Astrocyte (in vitro differentiated cells and primary cell): ENCODE results near the gene ABHD16A. TPM values are rescaled to one million over a fixed set of nuclear protein-coding genes. Genes with fewer than 3 reads are reported as not detected.

Source experiments
- DNase-seq: peaks from one replicate; pipeline ENCODE4 v3.0.0-alpha.2; 2010; ENCODE audit warnings: low read depth
- FAIRE-seq: peaks from 2 replicates; lab custom pipeline; 2011; peaks lifted over from hg19 to GRCh38; lab: Jason Lieb, UNC
- H2AFZ ChIP-seq: 2 replicates; pipeline ENCODE4 v1.6.0; 2012; ENCODE audit warnings: low read depth, low read length, inconsistent platforms
- H3K27ac ChIP-seq: 2 replicates; pipeline ENCODE4 v1.5.1; 2011; ENCODE audit warnings: low read depth, low read length, inconsistent platforms
- H3K27me3 ChIP-seq: 2 replicates; pipeline ENCODE4 v1.6.0; 2011; ENCODE audit warnings: low read length, inconsistent platforms; ENCODE audit not compliant: insufficient read depth
- H3K36me3 ChIP-seq: 2 replicates; pipeline ENCODE4 v1.5.1; 2011; ENCODE audit warnings: low read length, inconsistent platforms; ENCODE audit not compliant: insufficient read depth
- H3K4me1 ChIP-seq: 2 replicates; pipeline ENCODE4 v1.5.1; 2011; ENCODE audit warnings: low read length, inconsistent platforms; ENCODE audit not compliant: insufficient read depth
- H3K4me2 ChIP-seq: 2 replicates; pipeline ENCODE4 v1.6.0; 2012; ENCODE audit warnings: low read length, inconsistent platforms
- H3K4me3 ChIP-seq: 2 replicates; pipeline ENCODE4 v1.5.1; 2011; ENCODE audit warnings: low read depth, mild to moderate bottlenecking, low read length, inconsistent platforms; ENCODE audit not compliant: insufficient read depth
- H3K79me2 ChIP-seq: 2 replicates; pipeline ENCODE4 v1.6.0; 2012; ENCODE audit warnings: mild to moderate bottlenecking, low read length, inconsistent platforms; ENCODE audit not compliant: insufficient read depth
- H3K9ac ChIP-seq: 2 replicates; pipeline ENCODE4 v1.6.0; 2012; ENCODE audit warnings: mild to moderate bottlenecking, low read length, inconsistent platforms
- H3K9me3 ChIP-seq: 2 replicates; pipeline ENCODE4 v1.5.1; 2012; ENCODE audit warnings: low read depth, mild to moderate bottlenecking, low read length, inconsistent platforms; ENCODE audit not compliant: insufficient read depth
- H4K20me1 ChIP-seq: 2 replicates; pipeline ENCODE4 v1.6.0; 2012; ENCODE audit warnings: low read length, inconsistent platforms; ENCODE audit not compliant: insufficient read depth
- H3K27ac Mint-ChIP-seq: one replicate; pipeline ENCODE4 v1.8.0; 2021; ENCODE audit warnings: mild to moderate bottlenecking, mixed read lengths; ENCODE audit not compliant: unreplicated experiment
- H3K27me3 Mint-ChIP-seq: one replicate; pipeline ENCODE4 v1.8.0; 2021; ENCODE audit warnings: low read depth, mixed read lengths; ENCODE audit not compliant: unreplicated experiment
- H3K36me3 Mint-ChIP-seq: one replicate; pipeline ENCODE4 v1.8.0; 2021; ENCODE audit warnings: low read depth, mixed read lengths; ENCODE audit not compliant: unreplicated experiment
- H3K4me1 Mint-ChIP-seq: one replicate; pipeline ENCODE4 v1.8.0; 2021; ENCODE audit warnings: low read depth, mixed read lengths; ENCODE audit not compliant: unreplicated experiment
- H3K4me3 Mint-ChIP-seq: one replicate; pipeline ENCODE4 v1.8.0; 2021; ENCODE audit warnings: mild to moderate bottlenecking, moderate library complexity, mixed read lengths; ENCODE audit not compliant: unreplicated experiment
- H3K9me3 Mint-ChIP-seq: one replicate; pipeline ENCODE4 v1.8.0; 2021; ENCODE audit warnings: mild to moderate bottlenecking, mixed read lengths; ENCODE audit not compliant: unreplicated experiment
- CTCF ChIP-seq: IDR thresholded peaks from 2 replicates; pipeline ENCODE4 v1.5.1; 2011; ENCODE audit warnings: low read depth, mild to moderate bottlenecking, inconsistent platforms, low read length, moderate library complexity; ENCODE audit not compliant: insufficient read depth
- EZH2 ChIP-seq: IDR thresholded peaks from 2 replicates; pipeline ENCODE4 v1.6.1; 2012; ENCODE audit warnings: mild to moderate bottlenecking, low read length, inconsistent platforms; ENCODE audit not compliant: insufficient read depth
- total RNA-seq: library from RNA; stranded (reverse); gene quantifications from 2 replicates; pipeline ENCODE4 v1.2.1, GENCODE V29; 2021

ABHD16A gene
- total RNA-seq, 1 donor from 2014 or later: 38.3 TPM

DNA sequence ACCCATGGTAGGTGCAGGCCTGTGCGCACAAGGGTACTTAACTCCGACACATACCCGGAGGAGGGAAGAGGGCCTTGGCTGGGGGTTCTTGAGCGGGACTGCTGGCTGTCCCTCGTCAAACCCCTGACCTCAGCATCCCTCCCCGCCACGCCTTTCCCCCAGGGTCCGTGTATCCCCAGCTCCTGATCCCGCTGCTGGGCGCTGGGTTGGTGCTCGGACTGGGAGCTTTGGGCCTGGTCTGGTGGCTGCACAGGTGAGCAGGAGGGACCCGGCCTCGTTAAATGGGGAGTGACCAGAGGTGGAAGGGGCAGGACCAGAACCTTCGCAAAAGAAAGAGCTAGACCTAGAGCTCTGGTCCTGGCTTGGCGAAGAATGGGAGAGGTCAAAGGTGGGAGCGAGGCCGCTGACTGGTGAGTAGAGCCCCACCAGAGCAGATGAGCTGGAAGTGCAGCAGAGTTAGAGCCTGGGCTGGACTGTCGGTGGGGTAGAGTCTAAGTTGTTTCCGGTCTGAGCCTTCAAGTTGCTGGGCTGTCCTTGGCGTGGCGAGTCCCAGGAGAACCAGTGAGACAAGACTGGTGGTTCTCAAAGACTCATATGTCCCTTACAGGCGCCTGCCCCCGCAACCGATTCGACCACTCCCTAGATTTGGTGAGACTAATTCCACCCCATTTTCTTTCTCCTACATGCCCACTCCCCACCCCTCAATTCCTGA is 21.0 kb upstream of the ABHD16A start:
- DNase-seq (no peak), FAIRE-seq (no peak)
- Histone ChIP-seq H2AFZ (no peak overlapping the region), H4K20me1 (peaks cover 19% of the 10 kb centered on the region), H3K27me3 (no peaks in the 10 kb centered on the region), H3K9ac (no peak overlapping the region), H3K4me2 (no peak overlapping the region), H3K27ac (no peak overlapping the region), H3K79me2 (peaks cover 8% of the 10 kb centered on the region), H3K36me3 (peaks cover 7% of the 10 kb centered on the region), H3K4me1 (peaks cover 7% of the 10 kb centered on the region), H3K9me3 (no peaks in the 10 kb centered on the region), H3K4me3 (no peak overlapping the region)
- Mint-ChIP-seq H3K27ac (no peak overlapping the region), H3K36me3 (peaks cover 21% of the 10 kb centered on the region), H3K27me3 (peaks cover 16% of the 10 kb centered on the region), H3K4me1 (peaks cover 4% of the 10 kb centered on the region), H3K4me3 (no peak overlapping the region), H3K9me3 (peaks cover 5% of the 10 kb centered on the region)
- no peak for TF ChIP-seq EZH2
- TF ChIP-seq CTCF: no peak

DNA sequence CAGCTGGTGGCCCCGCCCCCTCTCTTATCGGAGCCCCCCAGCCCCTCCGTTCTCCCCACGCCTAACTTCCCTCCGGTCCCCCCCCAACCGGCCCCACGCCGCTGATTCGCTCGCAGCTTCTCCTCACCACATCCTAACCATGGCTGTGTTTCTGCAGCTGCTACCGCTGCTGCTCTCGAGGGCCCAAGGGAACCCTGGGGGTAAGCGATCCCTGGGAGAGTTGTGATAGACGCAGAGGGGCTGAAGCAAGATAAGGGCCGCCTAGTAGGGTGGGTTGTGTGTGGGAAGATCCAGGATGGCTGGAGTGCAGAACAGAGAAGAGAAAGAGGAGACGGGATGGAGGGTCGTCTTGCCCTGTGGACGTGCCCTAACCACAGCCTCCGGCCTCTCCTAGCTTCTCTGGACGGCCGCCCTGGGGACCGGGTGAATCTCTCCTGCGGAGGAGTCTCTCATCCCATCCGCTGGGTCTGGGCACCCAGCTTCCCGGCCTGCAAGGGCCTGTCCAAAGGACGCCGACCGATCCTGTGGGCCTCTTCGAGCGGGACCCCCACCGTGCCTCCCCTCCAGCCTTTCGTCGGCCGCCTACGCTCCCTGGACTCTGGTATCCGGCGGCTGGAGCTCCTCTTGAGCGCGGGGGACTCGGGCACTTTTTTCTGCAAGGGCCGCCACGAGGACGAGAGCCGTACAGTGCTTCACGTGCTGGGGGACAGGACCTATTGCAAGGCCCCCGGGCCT is 20.3 kb upstream of the ABHD16A start, which contains the start of gene MPIG6B:
TSS of gene MPIG6B (plus strand) at position 129 of the 735 bp plus-strand sequence. CDS start at position 140, 11 bp downstream.
- H3K27ac Mint-ChIP-seq: no peak within 1 kb of the TSS
- no peak for TF ChIP-seq EZH2
- no peak for TF ChIP-seq CTCF
- FAIRE-seq: no peak

More for the DNA sequence above, 20.3 kb upstream of the ABHD16A start, which contains the start of gene MPIG6B:
- Histone ChIP-seq H3K4me3 (no peak within 1 kb of the TSS), H2AFZ (no peak within 1 kb of the TSS), H3K36me3 (peaks cover 7% of the 10 kb centered on the region), H3K9ac (no peak within 1 kb of the TSS), H3K79me2 (peaks cover under 1% of the 10 kb centered on the region), H3K9me3 (no peaks in the 10 kb centered on the region), H3K4me1 (peaks cover 1% of the 10 kb centered on the region), H3K27me3 (no peaks in the 10 kb centered on the region), H3K4me2 (no peak within 1 kb of the TSS), H3K27ac (no peak within 1 kb of the TSS), H4K20me1 (peaks cover 12% of the 10 kb centered on the region)
- Mint-ChIP-seq H3K9me3 (peaks cover 7% of the 10 kb centered on the region), H3K4me3 (no peak within 1 kb of the TSS), H3K36me3 (peaks cover 21% of the 10 kb centered on the region), H3K27me3 (peaks cover 19% of the 10 kb centered on the region), H3K4me1 (peaks cover 4% of the 10 kb centered on the region)
- no peak for DNase-seq
